ENCODE results near the gene PPP1R13B. TPM values are rescaled to one million over a fixed set of nuclear protein-coding genes. Genes with fewer than 3 reads are reported as not detected.

PPP1R13B gene
- polyA plus RNA-seq, 2 of the 4 experiments (the other 2 are of a cell fraction): 2.2 to 2.7 TPM

GRCh38 chr14:103735815-103736545 lies 111.4 kb downstream of the PPP1R13B start:
- Histone ChIP-seq H3K4me1 (no peaks in the 10 kb centered on the region), H3K4me3 (no peak overlapping the region), H3K4me2 (no peak overlapping the region), H3K27ac (no peak overlapping the region), H3K9me3 (no peaks in the 10 kb centered on the region)
- TF ChIP-seq GATA3 (IDR thresholded peaks at IDR 0.05; ENCODE audit: borderline replicate concordance): no peak
- no peak for TF ChIP-seq POLR2AphosphoS2 (conservative IDR thresholded peaks at IDR 0.05; ENCODE audit: low read length)
- no peak for TF ChIP-seq CHD2 (IDR thresholded peaks at IDR 0.05; ENCODE audit: low read length, partially characterized antibody)
- TF ChIP-seq TP53 (CRISPR knock-in tag; IDR thresholded peaks at IDR 0.05): no peak
- TF ChIP-seq FOXS1 (CRISPR knock-in tag; IDR thresholded peaks at IDR 0.05): no peak
- TF ChIP-seq ZSCAN20 (CRISPR knock-in tag; IDR thresholded peaks at IDR 0.05): no peak
- TF ChIP-seq ATOH8 (CRISPR knock-in tag; IDR thresholded peaks at IDR 0.05; ENCODE audit: low read depth): no peak
- no peak for TF ChIP-seq MAZ (IDR thresholded peaks at IDR 0.05; ENCODE audit: borderline replicate concordance, low read depth, low read length)
- TF ChIP-seq ESRRA (IDR thresholded peaks at IDR 0.05; ENCODE audit: borderline replicate concordance, low read length): no peak
- TF ChIP-seq RNF2 (IDR thresholded peaks at IDR 0.05; ENCODE audit: borderline replicate concordance, low read depth): no peak
- TF ChIP-seq USF2 (IDR thresholded peaks at IDR 0.05): no peak
- no peak for TF ChIP-seq PHF8 (IDR thresholded peaks at IDR 0.05; ENCODE audit: borderline replicate concordance, low read depth)
- no peak for TF ChIP-seq ZFP36 (IDR thresholded peaks at IDR 0.05; ENCODE audit: borderline replicate concordance, partially characterized antibody)
- TF ChIP-seq CEBPB (IDR thresholded peaks at IDR 0.05): no peak
- DNase-seq (ENCODE audit: low read depth in 1 of 2, low spot score in 1 of 2) (no peak), FAIRE-seq (no peak), ATAC-seq (no peak; a peak in 1 of 6 replicates)
- ChIA-PET CTCF (interaction anchor here (0.6 to 1.4 kb wide), 3 partner anchors 12 to 165 kb away, joined by 3 read pairs; no protein-coding TSS in a partner anchor), POLR2A (no interaction called here)
- WGBS (ENCODE audit: missing lambda C conversion rate): 90% methylated on average over 20 of the region's 22 CpGs

DNA sequence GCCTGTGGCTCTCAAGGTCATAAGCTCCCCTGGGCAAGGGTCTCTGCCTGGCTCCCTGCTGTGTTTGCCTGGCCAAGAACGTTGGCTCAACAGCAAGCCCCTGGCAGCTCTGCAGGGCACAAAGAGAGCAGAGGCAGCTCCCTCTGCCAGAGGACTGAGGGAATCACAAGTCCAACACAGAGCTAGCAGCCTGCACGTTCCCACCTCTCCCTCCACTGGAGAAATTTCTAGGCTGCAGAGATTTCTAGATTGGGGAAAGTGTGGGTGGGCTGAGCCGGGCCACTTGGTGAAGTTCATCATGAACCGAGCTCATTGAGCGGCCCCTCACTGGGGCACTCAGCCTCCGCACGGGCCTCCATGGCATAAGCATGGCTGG lies 111.9 kb downstream of the PPP1R13B start:
- no peaks in the 10 kb centered on the region for H3K4me1 ChIP-seq
- H3K9me3 ChIP-seq: no peaks in the 10 kb centered on the region
- ATAC-seq: peak in 1 of 2 experiments; percentile 31; a peak in 3 of 6 replicates
- CTCF ChIA-PET: interaction anchor here (0.6 to 1.4 kb wide), 2 partner anchors 11 to 164 kb away, joined by 3 read pairs; no protein-coding TSS in a partner anchor
- no peak overlapping the region for H3K27ac ChIP-seq
- no peak for DNase-seq (ENCODE audit: low read depth in 1 of 2, low spot score in 1 of 2)
- no peak overlapping the region for H3K4me3 ChIP-seq
- POLR2A ChIA-PET: no interaction called here
- FAIRE-seq: no peak
- no peak overlapping the region for H3K4me2 ChIP-seq
- WGBS (ENCODE audit: missing lambda C conversion rate): 78% methylated on average over 7 of the region's 7 CpGs
- TF ChIP-seq MAX (IDR thresholded peaks at IDR 0.05): no peak
- TF ChIP-seq RFX5 (IDR thresholded peaks at IDR 0.05): no peak
- TF ChIP-seq POLR2AphosphoS2 (conservative IDR thresholded peaks at IDR 0.05; ENCODE audit: low read length): no peak
- no peak for TF ChIP-seq CEBPB (IDR thresholded peaks at IDR 0.05)
- TF ChIP-seq ZNF302 (CRISPR knock-in tag; IDR thresholded peaks at IDR 0.05): no peak
- TF ChIP-seq FOSL2 (IDR thresholded peaks at IDR 0.05): no peak
- no peak for TF ChIP-seq FOSL2 (CRISPR knock-in tag; IDR thresholded peaks at IDR 0.05)
- no peak for TF ChIP-seq TP53 (CRISPR knock-in tag; IDR thresholded peaks at IDR 0.05)
- TF ChIP-seq MAZ (IDR thresholded peaks at IDR 0.05; ENCODE audit: borderline replicate concordance, low read depth, low read length): no peak

DNA sequence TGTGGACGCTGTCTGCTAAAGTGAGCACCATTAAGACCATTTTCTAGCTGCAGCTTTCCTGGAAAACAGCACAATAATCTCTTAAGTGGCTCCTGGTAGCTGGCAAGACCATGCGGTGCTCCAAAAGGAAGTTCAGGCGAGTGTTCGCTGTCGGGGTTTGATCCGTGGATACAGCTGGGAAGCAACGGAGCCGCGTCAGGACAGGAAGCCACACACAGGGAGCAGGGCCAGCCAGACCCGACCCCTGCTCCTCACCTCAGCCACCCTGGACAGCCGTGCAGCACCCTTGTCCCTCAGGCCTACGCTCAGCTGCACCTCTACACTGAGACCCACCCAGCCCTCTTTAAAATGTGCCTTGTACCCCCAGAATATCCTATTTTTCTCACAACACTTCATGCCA lies 112.4 kb downstream of the PPP1R13B start:
- CTCF ChIA-PET: interaction anchor here (1.4 kb wide), 1 partner anchor 11 kb away, joined by 3 read pairs; no protein-coding TSS in a partner anchor

More for the DNA sequence above, 112.4 kb downstream of the PPP1R13B start:
- TF ChIP-seq KDM5A (IDR thresholded peaks at IDR 0.05) (no peak), HOXA7 (CRISPR knock-in tag; IDR thresholded peaks at IDR 0.05) (no peak), CBX2 (IDR thresholded peaks at IDR 0.05; ENCODE audit: borderline replicate concordance, low read depth) (no peak), NFE2L2 (conservative IDR thresholded peaks at IDR 0.05; ENCODE audit: low read length) (no peak), CHD2 (IDR thresholded peaks at IDR 0.05; ENCODE audit: low read length, partially characterized antibody) (no peak), EP300 (IDR thresholded peaks at IDR 0.05) (no peak), RAD21 (conservative IDR thresholded peaks at IDR 0.05 in 1 of 2, IDR thresholded peaks at IDR 0.05 in 1 of 2) (no peak), RARB (CRISPR knock-in tag; IDR thresholded peaks at IDR 0.05) (no peak), ATOH8 (CRISPR knock-in tag; IDR thresholded peaks at IDR 0.05; ENCODE audit: low read depth) (no peak), MAFK (IDR thresholded peaks at IDR 0.05; ENCODE audit: partially characterized antibody) (no peak), CEBPB (IDR thresholded peaks at IDR 0.05) (no peak), EHMT2 (IDR thresholded peaks at IDR 0.05; ENCODE audit: low read depth) (no peak)
- TF ChIP-seq, protein P1, sequence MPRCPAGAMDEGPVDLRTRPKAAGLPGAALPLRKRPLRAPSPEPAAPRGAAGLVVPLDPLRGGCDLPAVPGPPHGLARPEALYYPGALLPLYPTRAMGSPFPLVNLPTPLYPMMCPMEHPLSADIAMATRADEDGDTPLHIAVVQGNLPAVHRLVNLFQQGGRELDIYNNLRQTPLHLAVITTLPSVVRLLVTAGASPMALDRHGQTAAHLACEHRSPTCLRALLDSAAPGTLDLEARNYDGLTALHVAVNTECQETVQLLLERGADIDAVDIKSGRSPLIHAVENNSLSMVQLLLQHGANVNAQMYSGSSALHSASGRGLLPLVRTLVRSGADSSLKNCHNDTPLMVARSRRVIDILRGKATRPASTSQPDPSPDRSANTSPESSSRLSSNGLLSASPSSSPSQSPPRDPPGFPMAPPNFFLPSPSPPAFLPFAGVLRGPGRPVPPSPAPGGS (IDR thresholded peaks at IDR 0.05): no peak
- POLR2A ChIA-PET: no interaction called here
- DNase-seq (ENCODE audit: low read depth in 1 of 2, low spot score in 1 of 2) (no peak), ATAC-seq (no peak), FAIRE-seq (no peak)
- Histone ChIP-seq H3K27ac (no peak overlapping the region), H3K4me2 (no peak overlapping the region), H3K4me1 (no peaks in the 10 kb centered on the region), H3K9me3 (no peaks in the 10 kb centered on the region), H3K4me3 (no peak overlapping the region)
- WGBS (ENCODE audit: missing lambda C conversion rate): 88% methylated on average over 12 of the region's 12 CpGs

Data from A549 (cell line).